Lung (tissue), 12 donors: ENCODE measurements around the gene CABLES1. TPM values are rescaled to one million over a fixed set of nuclear protein-coding genes. Genes with fewer than 3 reads are reported as not detected.

Experiments
- ATAC-seq: fragments of 200-7000 bp; cut with Tn5 transposase; one replicate; pipeline ENCODE4 v1.9.1; 2020; ENCODE audit warnings: moderate number of reproducible peaks; ENCODE audit not compliant: insufficient read depth, low FRiP score
- DNase-seq, 3 donors: peaks; one replicate each; pipeline ENCODE4 v3.0.0-alpha.2; 2013 to 2017
- H3K27ac ChIP-seq, 2 donors: one replicate each; pipeline ENCODE4 v1.5.1; 2013; ENCODE audit warnings: mild to moderate bottlenecking in 2 of 2, moderate library complexity in 2 of 2, control low read depth in 1 of 2, inconsistent platforms in 1 of 2, low read depth in 1 of 2, low read length in 1 of 2
- H3K27me3 ChIP-seq, 3 donors: one replicate each; pipeline ENCODE4 v1.5.1; 2013; ENCODE audit warnings: low read length in 2 of 3; ENCODE audit not compliant: control insufficient read depth in 3 of 3, insufficient read depth in 3 of 3
- H3K36me3 ChIP-seq, 4 donors: one replicate each; pipeline ENCODE4 v1.5.1; 2013; ENCODE audit warnings: low read length in 4 of 4, mild to moderate bottlenecking in 1 of 4, moderate library complexity in 1 of 4; ENCODE audit not compliant: control insufficient read depth in 4 of 4, insufficient read depth in 4 of 4
- H3K4me1 ChIP-seq, 5 donors: one replicate each; pipeline ENCODE4 v1.5.1; 2013; ENCODE audit warnings: low read length in 5 of 5, mild to moderate bottlenecking in 2 of 5, moderate library complexity in 1 of 5; ENCODE audit not compliant: control insufficient read depth in 5 of 5, insufficient read depth in 5 of 5
- H3K4me3 ChIP-seq: one replicate; pipeline ENCODE4 v1.5.1; 2013; ENCODE audit warnings: mild to moderate bottlenecking, control low read depth, moderate library complexity
- H3K9ac ChIP-seq, 2 donors: one replicate each; pipeline ENCODE4 v1.5.1; 2013; ENCODE audit warnings: low read length in 2 of 2, control low read depth in 1 of 2; ENCODE audit not compliant: insufficient read depth in 1 of 2
- H3K9me3 ChIP-seq, 4 donors: one replicate each; pipeline ENCODE4 v1.5.1; 2013; ENCODE audit warnings: low read length in 3 of 4, mild to moderate bottlenecking in 1 of 4, moderate library complexity in 1 of 4; ENCODE audit not compliant: control insufficient read depth in 4 of 4, insufficient read depth in 3 of 4
- WGBS, 2 donors: extraction: QIAGEN DNeasy Blood & Tissue Kit; methylation state at CpG; one replicate each; pipeline ENCODE4 v1.1.7; 2013; 5-methylcytosine and 5-hydroxymethylcytosine counted together
- polyA plus RNA-seq, 2 donors: library from polyadenylated mRNA; stranded (reverse); fragments of 200-250 nt; gene quantifications; one replicate each; pipeline ENCODE4 v1.2.1, GENCODE V29; 2013
- total RNA-seq, 2 donors: library from RNA; depleted of rRNA in 1 of 2; stranded (reverse); fragments of >200 nt in 1 of 2; gene quantifications; one replicate each; pipeline ENCODE4 v1.2.1, GENCODE V29; 2014 to 2021
- TF ChIP-seq, protein P1 (sequence below): IDR thresholded peaks from 2 replicates; pipeline ENCODE4 v1.5.1; 2012; ENCODE audit warnings: mild to moderate bottlenecking; ENCODE audit errors: control extremely low read depth, extremely low read depth
- donor health status: control.
- donor health status: control.
- donor health status: Bipolar disorder and iron deficiency.
- donor health status: healthy.
- donor health status: DM: yes; HTN: yes; CAD: no.

Gene CABLES1
- total and polyA plus RNA-seq, 4 donors = 4.2 to 32.6 (median 14.7) TPM

- whole genome bisulfite sequencing, 2 donors = 77 to 82% methylated on average over 12 of the region's 12 CpGs
- peaks cover 6 to 21% (median 17%) of the 10 kb centered on the region in 5 donors for H3K4me1 ChIP-seq
- H3K9me3 ChIP-seq = no peaks in the 10 kb centered on the region
- TF ChIP-seq, protein P1, sequence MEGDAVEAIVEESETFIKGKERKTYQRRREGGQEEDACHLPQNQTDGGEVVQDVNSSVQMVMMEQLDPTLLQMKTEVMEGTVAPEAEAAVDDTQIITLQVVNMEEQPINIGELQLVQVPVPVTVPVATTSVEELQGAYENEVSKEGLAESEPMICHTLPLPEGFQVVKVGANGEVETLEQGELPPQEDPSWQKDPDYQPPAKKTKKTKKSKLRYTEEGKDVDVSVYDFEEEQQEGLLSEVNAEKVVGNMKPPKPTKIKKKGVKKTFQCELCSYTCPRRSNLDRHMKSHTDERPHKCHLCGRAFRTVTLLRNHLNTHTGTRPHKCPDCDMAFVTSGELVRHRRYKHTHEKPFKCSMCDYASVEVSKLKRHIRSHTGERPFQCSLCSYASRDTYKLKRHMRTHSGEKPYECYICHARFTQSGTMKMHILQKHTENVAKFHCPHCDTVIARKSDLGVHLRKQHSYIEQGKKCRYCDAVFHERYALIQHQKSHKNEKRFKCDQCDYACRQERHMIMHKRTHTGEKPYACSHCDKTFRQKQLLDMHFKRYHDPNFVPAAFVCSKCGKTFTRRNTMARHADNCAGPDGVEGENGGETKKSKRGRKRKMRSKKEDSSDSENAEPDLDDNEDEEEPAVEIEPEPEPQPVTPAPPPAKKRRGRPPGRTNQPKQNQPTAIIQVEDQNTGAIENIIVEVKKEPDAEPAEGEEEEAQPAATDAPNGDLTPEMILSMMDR = no peak
- peaks cover 0 to 8% (median 2%) of the 10 kb centered on the region in 4 donors for H3K36me3 ChIP-seq
- no peaks in the 10 kb centered on the region for H3K27me3 ChIP-seq
- peak overlapping the region in 1 of 2 donors; percentile 69 for H3K27ac ChIP-seq
- H3K9ac ChIP-seq = peak overlapping the region in 1 of 2 donors; percentile 2
- ATAC-seq (no peak), DNase-seq (peak; percentile 52 to 71 (median 68))
- H3K4me3 ChIP-seq = no peak overlapping the region
These were observed 103.5 kb downstream of the CABLES1 start for GRCh38 chr18:23238651-23239349.

GRCh38 chr18:23239350-23239692, 104.0 kb downstream of the CABLES1 start:
- no peaks in the 10 kb centered on the region for H3K9me3 ChIP-seq
- TF ChIP-seq, protein P1 = no peak
- 84 to 89% methylated on average over 7 of the region's 7 CpGs for WGBS, 2 donors
- peaks cover 6 to 21% (median 17%) of the 10 kb centered on the region in 5 donors for H3K4me1 ChIP-seq
- DNase-seq = no peak
- no peak for ATAC-seq
- H3K36me3 ChIP-seq = peaks cover 0 to 8% (median 2%) of the 10 kb centered on the region in 4 donors
- no peak overlapping the region for H3K9ac ChIP-seq
- H3K27me3 ChIP-seq = no peaks in the 10 kb centered on the region
- H3K4me3 ChIP-seq = no peak overlapping the region
- H3K27ac ChIP-seq = no peak overlapping the region

DNA sequence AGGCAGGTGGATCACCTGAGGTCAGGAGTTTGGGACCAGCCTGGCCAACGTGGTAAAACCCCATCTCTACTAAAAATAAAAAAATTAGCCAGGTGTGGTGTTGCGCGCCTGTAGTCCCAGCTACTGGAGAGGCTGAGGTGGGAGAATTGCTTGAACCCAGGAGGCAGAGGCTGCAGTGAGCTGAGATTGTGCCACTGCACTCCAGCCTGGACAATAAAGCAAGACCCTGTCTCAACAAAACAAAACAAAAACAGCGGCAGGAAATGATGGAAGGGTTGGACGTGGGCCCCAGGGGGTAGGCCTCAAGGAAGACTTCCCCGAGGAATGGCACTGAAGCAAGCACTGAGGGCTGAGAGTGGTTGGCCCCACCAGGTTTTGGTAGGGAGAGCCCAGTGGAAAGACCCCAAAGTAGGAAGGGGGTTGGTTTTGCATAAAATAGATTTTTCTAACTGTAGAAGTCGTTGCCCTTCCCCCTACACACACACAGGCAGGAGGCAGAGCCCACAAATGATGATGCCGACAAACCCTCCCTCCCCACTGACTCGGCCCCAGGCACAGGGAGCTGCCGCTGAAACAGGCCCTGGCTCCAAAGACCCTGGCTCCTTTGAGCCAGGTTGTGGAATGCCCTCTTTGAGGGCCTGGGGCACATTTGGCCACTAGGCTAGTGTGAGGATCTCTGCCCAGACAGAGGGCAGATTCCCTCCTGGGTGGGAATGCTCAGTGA, 104.8 kb downstream of the CABLES1 start:
- no peak overlapping the region for H3K9ac ChIP-seq
- no peak for DNase-seq
- WGBS, 2 donors = 90 to 92% methylated on average over 10 of the region's 10 CpGs
- H3K4me1 ChIP-seq = peaks cover 6 to 21% (median 17%) of the 10 kb centered on the region in 5 donors
- H3K27me3 ChIP-seq = no peaks in the 10 kb centered on the region
- H3K36me3 ChIP-seq = peaks cover 0 to 8% (median 1%) of the 10 kb centered on the region in 4 donors
- no peak overlapping the region for H3K4me3 ChIP-seq
- H3K27ac ChIP-seq = no peak overlapping the region
- no peak for ATAC-seq
- H3K9me3 ChIP-seq = no peaks in the 10 kb centered on the region
- TF ChIP-seq, protein P1 = no peak
